ENCODE measurements around the gene DSTN. TPM values are rescaled to one million over a fixed set of nuclear protein-coding genes. Genes with fewer than 3 reads are reported as not detected.

DSTN gene
- total and polyA plus RNA-seq, 2 donors (not counting 1 experiment from before 2014, with no cell fraction given), result 6.6 to 13.4 TPM

DNA sequence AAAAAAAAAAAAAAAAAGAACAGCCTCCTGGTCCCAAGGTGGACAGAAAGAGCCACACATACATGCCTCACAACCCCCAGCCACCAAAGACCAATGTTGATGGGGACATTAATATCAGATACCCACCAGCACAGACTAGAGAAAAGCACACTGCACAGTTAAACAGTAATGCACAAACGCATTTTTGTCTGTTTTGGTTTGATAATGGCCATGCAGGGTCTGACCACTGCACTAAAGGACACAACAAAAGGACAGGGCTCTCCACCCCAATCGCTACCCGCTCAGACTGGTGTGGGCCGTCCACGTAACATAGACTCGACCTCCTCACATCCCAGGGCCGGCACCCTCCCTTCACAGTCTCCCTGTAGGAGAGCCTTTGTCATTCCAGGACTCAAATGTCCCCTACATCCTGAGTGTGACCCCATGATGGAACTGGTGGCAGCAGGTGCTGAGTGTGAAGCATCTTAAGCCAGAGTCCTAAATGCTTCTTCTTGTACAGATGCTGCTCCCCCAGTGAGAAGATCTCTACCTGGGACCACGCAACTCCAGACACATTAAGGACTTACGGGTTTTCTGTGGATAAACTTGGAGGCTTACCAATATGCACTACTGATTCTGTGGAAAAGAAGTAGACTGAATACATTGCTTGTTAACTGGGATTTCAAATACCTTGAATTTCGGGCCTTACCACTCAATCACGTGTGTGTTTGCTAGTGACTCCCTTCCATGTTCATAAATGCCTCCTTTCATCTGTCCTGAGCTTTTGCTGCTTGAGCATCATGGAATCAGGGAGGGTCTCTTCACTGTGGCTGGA lies 84.2 kb downstream of the DSTN start:
- no peak overlapping the region for H3K27ac Mint-ChIP-seq
- H3K4me2 ChIP-seq (replicated peaks; ENCODE audit: low read depth, low read length, poor library complexity, severe bottlenecking), result no peak overlapping the region
- no peaks in the 10 kb centered on the region for H3K27me3 ChIP-seq (replicated peaks in 1 of 4; ENCODE audit: control extremely low read depth in 1 of 4, control insufficient read depth in 3 of 4, insufficient read depth in 4 of 4, low read length in 3 of 4)
- ChIA-PET CTCF (interaction anchor here (0.6 to 1.6 kb wide), 5 partner anchors 14 to 328 kb away, joined by 3 to 4 read pairs (median 3); no protein-coding TSS in a partner anchor), POLR2A (no interaction called here)
- H3K4me1 ChIP-seq (ENCODE audit: control insufficient read depth in 2 of 2, insufficient read depth in 2 of 2, low read length in 2 of 2), result peaks cover 2% of the 10 kb centered on the region in 2 donors
- peaks cover 7% of the 10 kb centered on the region for H3K4me1 Mint-ChIP-seq
- H4K20me1 ChIP-seq (ENCODE audit: control insufficient read depth, insufficient read depth, low read length, poor library complexity, severe bottlenecking), result peaks cover 8% of the 10 kb centered on the region
- no peak overlapping the region for H3K27ac ChIP-seq (ENCODE audit: low read length in 2 of 2)
- intact Hi-C loops (cut with micrococcal nuclease), result no loop called here
- DNase-seq (no peak), ATAC-seq (ENCODE audit: low read depth) (no peak)
- no peaks in the 10 kb centered on the region for H3K9me3 Mint-ChIP-seq (ENCODE audit: insufficient read depth)
- WGBS (ENCODE audit: insufficient coverage), result 84% methylated on average over 7 of the region's 11 CpGs
- H3K27me3 Mint-ChIP-seq, result no peaks in the 10 kb centered on the region
- H2AFZ ChIP-seq (ENCODE audit: insufficient read depth, low read depth, low read length, poor library complexity, severe bottlenecking), result no peak overlapping the region
- peaks cover 0 to 8% of the 10 kb centered on the region in 2 experiments for H3K36me3 ChIP-seq (replicated peaks in 1 of 2; ENCODE audit: control extremely low read depth in 1 of 2, control insufficient read depth in 1 of 2, extremely low read depth in 1 of 2, insufficient read depth in 2 of 2, low read length in 1 of 2)
- no peak overlapping the region for H3K4me3 ChIP-seq (ENCODE audit: control extremely low read depth in 1 of 5, extremely low read depth in 1 of 5, insufficient read depth in 1 of 5, low read depth in 2 of 5, low read length in 4 of 5)
- H3K79me2 ChIP-seq (ENCODE audit: control insufficient read depth, insufficient read depth, low read length), result no peaks in the 10 kb centered on the region
- TF ChIP-seq, protein P1, sequence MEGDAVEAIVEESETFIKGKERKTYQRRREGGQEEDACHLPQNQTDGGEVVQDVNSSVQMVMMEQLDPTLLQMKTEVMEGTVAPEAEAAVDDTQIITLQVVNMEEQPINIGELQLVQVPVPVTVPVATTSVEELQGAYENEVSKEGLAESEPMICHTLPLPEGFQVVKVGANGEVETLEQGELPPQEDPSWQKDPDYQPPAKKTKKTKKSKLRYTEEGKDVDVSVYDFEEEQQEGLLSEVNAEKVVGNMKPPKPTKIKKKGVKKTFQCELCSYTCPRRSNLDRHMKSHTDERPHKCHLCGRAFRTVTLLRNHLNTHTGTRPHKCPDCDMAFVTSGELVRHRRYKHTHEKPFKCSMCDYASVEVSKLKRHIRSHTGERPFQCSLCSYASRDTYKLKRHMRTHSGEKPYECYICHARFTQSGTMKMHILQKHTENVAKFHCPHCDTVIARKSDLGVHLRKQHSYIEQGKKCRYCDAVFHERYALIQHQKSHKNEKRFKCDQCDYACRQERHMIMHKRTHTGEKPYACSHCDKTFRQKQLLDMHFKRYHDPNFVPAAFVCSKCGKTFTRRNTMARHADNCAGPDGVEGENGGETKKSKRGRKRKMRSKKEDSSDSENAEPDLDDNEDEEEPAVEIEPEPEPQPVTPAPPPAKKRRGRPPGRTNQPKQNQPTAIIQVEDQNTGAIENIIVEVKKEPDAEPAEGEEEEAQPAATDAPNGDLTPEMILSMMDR (IDR thresholded peaks at IDR 0.05), result no peak
- TF ChIP-seq EZH2 (IDR thresholded peaks at IDR 0.05; ENCODE audit: borderline replicate concordance, insufficient read depth, low read depth, low read length, poor library complexity, severe bottlenecking), result no peak
- peaks cover 0 to 11% (median 0%) of the 10 kb centered on the region in 3 donors for H3K9me3 ChIP-seq (ENCODE audit: control extremely low read depth in 1 of 3, control insufficient read depth in 2 of 3, insufficient read depth in 1 of 3, low read length in 2 of 3)
- H3K9ac ChIP-seq (ENCODE audit: low read length), result no peak overlapping the region
- no peak overlapping the region for H3K4me3 Mint-ChIP-seq

All from B cell (primary cell).